Rectal smooth muscle tissue (tissue), 1 donor: ENCODE results near the gene SHQ1.

ENCODE experiments used
- H3K27ac ChIP-seq: one replicate; pipeline ENCODE4 v1.7.0; 2013; ENCODE audit warnings: low read depth, low read length, inconsistent platforms
- H3K27me3 ChIP-seq: one replicate; pipeline ENCODE4 v1.7.0; 2013; ENCODE audit warnings: low read length; ENCODE audit not compliant: control insufficient read depth, insufficient read depth
- H3K36me3 ChIP-seq: one replicate; pipeline ENCODE4 v1.7.0; 2013; ENCODE audit warnings: low read length; ENCODE audit not compliant: control insufficient read depth, insufficient read depth
- H3K4me1 ChIP-seq: one replicate; pipeline ENCODE4 v1.7.0; 2013; ENCODE audit warnings: low read length; ENCODE audit not compliant: control insufficient read depth, insufficient read depth
- H3K4me3 ChIP-seq: one replicate; pipeline ENCODE4 v1.7.0; 2013; ENCODE audit warnings: low read length
- H3K9ac ChIP-seq: one replicate; pipeline ENCODE4 v1.7.0; 2013; ENCODE audit warnings: low read length

The SHQ1 gene

GRCh38 chr3:72847751-72848702 is at the start of gene SHQ1:
TSS of gene SHQ1 (minus strand) at chr3:72848445. CDS start at chr3:72848340, 105 bp downstream.
- Histone ChIP-seq H3K9ac (peak within 1 kb of the TSS; percentile 35), H3K27ac (peak within 1 kb of the TSS; percentile 35), H3K4me1 (peaks cover 5% of the 10 kb centered on the region), H3K4me3 (peak within 1 kb of the TSS; percentile 96), H3K27me3 (no peaks in the 10 kb centered on the region), H3K36me3 (no peaks in the 10 kb centered on the region)

GRCh38 chr3:72897758-72898007 is 49.4 kb upstream of the SHQ1 start:
- H3K27me3 ChIP-seq: no peaks in the 10 kb centered on the region
- no peak overlapping the region for H3K4me3 ChIP-seq
- H3K36me3 ChIP-seq: no peaks in the 10 kb centered on the region
- H3K27ac ChIP-seq: no peak overlapping the region
- H3K4me1 ChIP-seq: no peaks in the 10 kb centered on the region
- H3K9ac ChIP-seq: no peak overlapping the region

- no peaks in the 10 kb centered on the region for H3K36me3 ChIP-seq
- no peaks in the 10 kb centered on the region for H3K27me3 ChIP-seq
- H3K4me1 ChIP-seq: no peaks in the 10 kb centered on the region
- no peak overlapping the region for H3K9ac ChIP-seq
- no peak overlapping the region for H3K27ac ChIP-seq
- H3K4me3 ChIP-seq: no peak overlapping the region
These were observed 48.9 kb upstream of the SHQ1 start for GRCh38 chr3:72896996-72897757.

GRCh38 chr3:72894976-72895552 is 46.8 kb upstream of the SHQ1 start:
- H3K36me3 ChIP-seq: no peaks in the 10 kb centered on the region
- H3K4me3 ChIP-seq: no peak overlapping the region
- H3K27ac ChIP-seq: no peak overlapping the region
- no peaks in the 10 kb centered on the region for H3K27me3 ChIP-seq
- H3K9ac ChIP-seq: no peak overlapping the region
- H3K4me1 ChIP-seq: no peaks in the 10 kb centered on the region

GRCh38 chr3:72892870-72893269 is 44.6 kb upstream of the SHQ1 start:
- Histone ChIP-seq H3K4me3 (no peak overlapping the region), H3K27me3 (no peaks in the 10 kb centered on the region), H3K9ac (no peak overlapping the region), H3K36me3 (no peaks in the 10 kb centered on the region), H3K4me1 (no peaks in the 10 kb centered on the region), H3K27ac (no peak overlapping the region)

GRCh38 chr3:72892081-72892775 is 44.0 kb upstream of the SHQ1 start:
- Histone ChIP-seq H3K4me1 (no peaks in the 10 kb centered on the region), H3K9ac (no peak overlapping the region)

GRCh38 chr3:72891053-72891855 is 43.0 kb upstream of the SHQ1 start:
- Histone ChIP-seq H3K27ac (no peak overlapping the region), H3K36me3 (no peaks in the 10 kb centered on the region), H3K4me3 (no peak overlapping the region), H3K9ac (no peak overlapping the region), H3K4me1 (no peaks in the 10 kb centered on the region), H3K27me3 (no peaks in the 10 kb centered on the region)

More at GRCh38 chr3:72892081-72892775, 44.0 kb upstream of the SHQ1 start:
- Histone ChIP-seq H3K4me3 (no peak overlapping the region), H3K36me3 (no peaks in the 10 kb centered on the region), H3K27ac (no peak overlapping the region), H3K27me3 (no peaks in the 10 kb centered on the region)

- Histone ChIP-seq H3K4me1 (no peaks in the 10 kb centered on the region), H3K27me3 (no peaks in the 10 kb centered on the region), H3K9ac (no peak overlapping the region), H3K27ac (no peak overlapping the region), H3K4me3 (no peak overlapping the region), H3K36me3 (no peaks in the 10 kb centered on the region)
These were observed 42.1 kb upstream of the SHQ1 start for GRCh38 chr3:72890166-72890925.

- peak overlapping the region; percentile 57 for H3K4me3 ChIP-seq
- no peak overlapping the region for H3K27ac ChIP-seq
These were observed 41.3 kb upstream of the SHQ1 start for GRCh38 chr3:72889310-72890165.

GRCh38 chr3:72888546-72889309 is 40.5 kb upstream of the SHQ1 start:
- H3K4me1 ChIP-seq: no peaks in the 10 kb centered on the region
- no peaks in the 10 kb centered on the region for H3K36me3 ChIP-seq
- H3K4me3 ChIP-seq: peak overlapping the region; percentile 57
- no peak overlapping the region for H3K27ac ChIP-seq
- H3K27me3 ChIP-seq: no peaks in the 10 kb centered on the region
- no peak overlapping the region for H3K9ac ChIP-seq

More at GRCh38 chr3:72889310-72890165, 41.3 kb upstream of the SHQ1 start:
- H3K36me3 ChIP-seq: no peaks in the 10 kb centered on the region
- H3K4me1 ChIP-seq: no peaks in the 10 kb centered on the region
- no peaks in the 10 kb centered on the region for H3K27me3 ChIP-seq
- H3K9ac ChIP-seq: no peak overlapping the region
